ENCODE results near the gene CARD11. TPM values are rescaled to one million over a fixed set of nuclear protein-coding genes. Genes with fewer than 3 reads are reported as not detected.

Gene CARD11
- total and polyA plus RNA-seq, 4 donors = 0.18 to 1.9 (median 1.5) TPM

- 87 to 93% methylated on average over 16 of the region's 16 CpGs for WGBS, 2 donors
- Histone ChIP-seq H3K27ac (ENCODE audit: low read depth in 1 of 2, low read length in 2 of 2) (no peak overlapping the region), H3K27me3 (ENCODE audit: control insufficient read depth in 1 of 2, insufficient read depth in 2 of 2, low read length in 1 of 2) (no peaks in the 10 kb centered on the region), H3K36me3 (ENCODE audit: control insufficient read depth in 1 of 2, insufficient read depth in 2 of 2, low read length in 1 of 2) (no peaks in the 10 kb centered on the region), H3K4me1 (ENCODE audit: control insufficient read depth in 1 of 2, insufficient read depth in 2 of 2, low read length in 2 of 2) (no peaks in the 10 kb centered on the region), H3K9me3 (ENCODE audit: control insufficient read depth, low read length) (peaks cover 3% of the 10 kb centered on the region), H3K4me3 (ENCODE audit: low read length in 2 of 2) (no peak overlapping the region)
- no peak for DNase-seq
- intact Hi-C loops (cut with DNase I) = no loop called here
- no peak for ATAC-seq (ENCODE audit: low FRiP score)
Observed at GRCh38 chr7:2904202-2904601, 139.5 kb downstream of the CARD11 start.

- DNase-seq (no peak), ATAC-seq (ENCODE audit: low FRiP score) (no peak)
- 80 to 87% methylated on average over 15 of the region's 15 CpGs for WGBS, 2 donors
- H3K9me3 ChIP-seq (ENCODE audit: control insufficient read depth, low read length) = peaks cover 3% of the 10 kb centered on the region
- no peaks in the 10 kb centered on the region for H3K27me3 ChIP-seq (ENCODE audit: control insufficient read depth in 1 of 2, insufficient read depth in 2 of 2, low read length in 1 of 2)
- no peaks in the 10 kb centered on the region for H3K36me3 ChIP-seq (ENCODE audit: control insufficient read depth in 1 of 2, insufficient read depth in 2 of 2, low read length in 1 of 2)
- no peaks in the 10 kb centered on the region for H3K4me1 ChIP-seq (ENCODE audit: control insufficient read depth in 1 of 2, insufficient read depth in 2 of 2, low read length in 2 of 2)
- H3K27ac ChIP-seq (ENCODE audit: low read depth in 1 of 2, low read length in 2 of 2) = no peak overlapping the region
- H3K4me3 ChIP-seq (ENCODE audit: low read length in 2 of 2) = no peak overlapping the region
- intact Hi-C loops (cut with DNase I) = no loop called here
Observed at GRCh38 chr7:2903682-2904162, 139.9 kb downstream of the CARD11 start.

- Histone ChIP-seq H3K27ac (ENCODE audit: low read depth in 1 of 2, low read length in 2 of 2) (no peak overlapping the region), H3K4me3 (ENCODE audit: low read length in 2 of 2) (no peak overlapping the region), H3K4me1 (ENCODE audit: control insufficient read depth in 1 of 2, insufficient read depth in 2 of 2, low read length in 2 of 2) (peaks cover 0 to 3% of the 10 kb centered on the region in 2 donors), H3K27me3 (ENCODE audit: control insufficient read depth in 1 of 2, insufficient read depth in 2 of 2, low read length in 1 of 2) (no peaks in the 10 kb centered on the region), H3K9me3 (ENCODE audit: control insufficient read depth, low read length) (peaks cover 2% of the 10 kb centered on the region), H3K36me3 (ENCODE audit: control insufficient read depth in 1 of 2, insufficient read depth in 2 of 2, low read length in 1 of 2) (no peaks in the 10 kb centered on the region)
- intact Hi-C loops (cut with DNase I) = no loop called here
- WGBS, 2 donors = 92 to 94% methylated on average over 13 of the region's 13 CpGs
- DNase-seq = no peak
- no peak for ATAC-seq (ENCODE audit: low FRiP score)
Observed at GRCh38 chr7:2897023-2897422, 146.6 kb downstream of the CARD11 start.

GRCh38 chr7:2896131-2896530 lies 147.5 kb downstream of the CARD11 start:
- intact Hi-C loops (cut with DNase I) = no loop called here
- no peaks in the 10 kb centered on the region for H3K36me3 ChIP-seq (ENCODE audit: control insufficient read depth in 1 of 2, insufficient read depth in 2 of 2, low read length in 1 of 2)
- ATAC-seq (ENCODE audit: low FRiP score) = no peak
- H3K27ac ChIP-seq (ENCODE audit: low read depth in 1 of 2, low read length in 2 of 2) = no peak overlapping the region
- peaks cover under 1% of the 10 kb centered on the region for H3K9me3 ChIP-seq (ENCODE audit: control insufficient read depth, low read length)
- H3K4me3 ChIP-seq (ENCODE audit: low read length in 2 of 2) = no peak overlapping the region
- peaks cover 0 to 3% of the 10 kb centered on the region in 2 donors for H3K4me1 ChIP-seq (ENCODE audit: control insufficient read depth in 1 of 2, insufficient read depth in 2 of 2, low read length in 2 of 2)
- H3K27me3 ChIP-seq (ENCODE audit: control insufficient read depth in 1 of 2, insufficient read depth in 2 of 2, low read length in 1 of 2) = no peaks in the 10 kb centered on the region
- no peak for DNase-seq
- WGBS, 2 donors = 89 to 91% methylated on average over 10 of the region's 10 CpGs

GRCh38 chr7:2894118-2894940 lies 149.3 kb downstream of the CARD11 start:
- intact Hi-C loops (cut with DNase I) = no loop called here
- ATAC-seq (ENCODE audit: low FRiP score) (no peak), DNase-seq (no peak)
- Histone ChIP-seq H3K4me3 (ENCODE audit: low read length in 2 of 2) (no peak overlapping the region), H3K27ac (ENCODE audit: low read depth in 1 of 2, low read length in 2 of 2) (no peak overlapping the region), H3K9me3 (ENCODE audit: control insufficient read depth, low read length) (no peaks in the 10 kb centered on the region), H3K4me1 (ENCODE audit: control insufficient read depth in 1 of 2, insufficient read depth in 2 of 2, low read length in 2 of 2) (peaks cover 0 to 3% of the 10 kb centered on the region in 2 donors), H3K36me3 (ENCODE audit: control insufficient read depth in 1 of 2, insufficient read depth in 2 of 2, low read length in 1 of 2) (no peaks in the 10 kb centered on the region), H3K27me3 (ENCODE audit: control insufficient read depth in 1 of 2, insufficient read depth in 2 of 2, low read length in 1 of 2) (no peaks in the 10 kb centered on the region)
- WGBS, 2 donors = 82 to 83% methylated on average over 17 of the region's 17 CpGs

- no peak overlapping the region for H3K27ac ChIP-seq (ENCODE audit: low read depth in 1 of 2, low read length in 2 of 2)
- no peak for DNase-seq
- intact Hi-C loops (cut with DNase I) = no loop called here
- no peak overlapping the region for H3K4me3 ChIP-seq (ENCODE audit: low read length in 2 of 2)
- 46 to 47% methylated on average over 9 of the region's 9 CpGs for WGBS, 2 donors
- no peaks in the 10 kb centered on the region for H3K36me3 ChIP-seq (ENCODE audit: control insufficient read depth in 1 of 2, insufficient read depth in 2 of 2, low read length in 1 of 2)
- H3K9me3 ChIP-seq (ENCODE audit: control insufficient read depth, low read length) = no peaks in the 10 kb centered on the region
- H3K27me3 ChIP-seq (ENCODE audit: control insufficient read depth in 1 of 2, insufficient read depth in 2 of 2, low read length in 1 of 2) = no peaks in the 10 kb centered on the region
- no peak for ATAC-seq (ENCODE audit: low FRiP score)
- H3K4me1 ChIP-seq (ENCODE audit: control insufficient read depth in 1 of 2, insufficient read depth in 2 of 2, low read length in 2 of 2) = peaks cover 0 to 3% of the 10 kb centered on the region in 2 donors
Observed at GRCh38 chr7:2893411-2893861, 150.2 kb downstream of the CARD11 start.

GRCh38 chr7:2892549-2892948 lies 151.1 kb downstream of the CARD11 start:
- H3K27ac ChIP-seq (ENCODE audit: low read depth in 1 of 2, low read length in 2 of 2) = no peak overlapping the region
- no peaks in the 10 kb centered on the region for H3K9me3 ChIP-seq (ENCODE audit: control insufficient read depth, low read length)
- intact Hi-C loops (cut with DNase I) = no loop called here
- no peak overlapping the region for H3K4me3 ChIP-seq (ENCODE audit: low read length in 2 of 2)
- no peak for DNase-seq
- WGBS, 2 donors = 1 to 7% methylated on average over 8 of the region's 8 CpGs
- H3K4me1 ChIP-seq (ENCODE audit: control insufficient read depth in 1 of 2, insufficient read depth in 2 of 2, low read length in 2 of 2) = peaks cover 0 to 3% of the 10 kb centered on the region in 2 donors
- H3K27me3 ChIP-seq (ENCODE audit: control insufficient read depth in 1 of 2, insufficient read depth in 2 of 2, low read length in 1 of 2) = no peaks in the 10 kb centered on the region
- no peak for ATAC-seq (ENCODE audit: low FRiP score)
- H3K36me3 ChIP-seq (ENCODE audit: control insufficient read depth in 1 of 2, insufficient read depth in 2 of 2, low read length in 1 of 2) = no peaks in the 10 kb centered on the region

- no peak overlapping the region for H3K27ac ChIP-seq (ENCODE audit: low read depth in 1 of 2, low read length in 2 of 2)
- ATAC-seq (ENCODE audit: low FRiP score) (no peak), DNase-seq (no peak)
- WGBS, 2 donors = 35 to 48% methylated on average over 7 of the region's 7 CpGs
- H3K4me3 ChIP-seq (ENCODE audit: low read length in 2 of 2) = no peak overlapping the region
- no peaks in the 10 kb centered on the region for H3K27me3 ChIP-seq (ENCODE audit: control insufficient read depth in 1 of 2, insufficient read depth in 2 of 2, low read length in 1 of 2)
- intact Hi-C loops (cut with DNase I) = loop anchor here (2.0 to 5.0 kb wide), 2 partner anchors 269 to 413 kb away; partner anchors contain the start of gene SDK1 (in 1 of the 2)
- H3K9me3 ChIP-seq (ENCODE audit: control insufficient read depth, low read length) = no peaks in the 10 kb centered on the region
- peaks cover 0 to under 1% of the 10 kb centered on the region in 2 donors for H3K4me1 ChIP-seq (ENCODE audit: control insufficient read depth in 1 of 2, insufficient read depth in 2 of 2, low read length in 2 of 2)
- H3K36me3 ChIP-seq (ENCODE audit: control insufficient read depth in 1 of 2, insufficient read depth in 2 of 2, low read length in 1 of 2) = no peaks in the 10 kb centered on the region
Observed at GRCh38 chr7:2887816-2888215, 155.9 kb downstream of the CARD11 start.

GRCh38 chr7:2886900-2887299 lies 156.8 kb downstream of the CARD11 start:
- ATAC-seq (ENCODE audit: low FRiP score) = no peak
- Histone ChIP-seq H3K4me3 (ENCODE audit: low read length in 2 of 2) (no peak overlapping the region), H3K27me3 (ENCODE audit: control insufficient read depth in 1 of 2, insufficient read depth in 2 of 2, low read length in 1 of 2) (no peaks in the 10 kb centered on the region), H3K36me3 (ENCODE audit: control insufficient read depth in 1 of 2, insufficient read depth in 2 of 2, low read length in 1 of 2) (no peaks in the 10 kb centered on the region), H3K9me3 (ENCODE audit: control insufficient read depth, low read length) (no peaks in the 10 kb centered on the region), H3K4me1 (ENCODE audit: control insufficient read depth in 1 of 2, insufficient read depth in 2 of 2, low read length in 2 of 2) (no peaks in the 10 kb centered on the region), H3K27ac (ENCODE audit: low read depth in 1 of 2, low read length in 2 of 2) (no peak overlapping the region)
- 21 to 24% methylated on average over 12 of the region's 12 CpGs for WGBS, 2 donors
- intact Hi-C loops (cut with DNase I) = loop anchor here in 1 of 2 donors (5.0 kb wide), 1 partner anchor 270 kb away; no protein-coding TSS in a partner anchor
- no peak for DNase-seq
